ENCODE measurements around the gene CHD1.

The CHD1 gene

GRCh38 chr5:98891591-98891990, 37.2 kb downstream of the CHD1 start:
- no peak for DNase-seq

GRCh38 chr5:98880598-98880997, 48.2 kb downstream of the CHD1 start:
- DNase-seq = no peak

GRCh38 chr5:98880151-98880550, 48.7 kb downstream of the CHD1 start:
- no peak for DNase-seq

- no peak for DNase-seq
Measured at GRCh38 chr5:98877600-98877999, 51.2 kb downstream of the CHD1 start.

- DNase-seq = no peak
Measured at GRCh38 chr5:98872674-98873073, 56.1 kb downstream of the CHD1 start.

GRCh38 chr5:98865690-98866089, 63.1 kb downstream of the CHD1 start:
- no peak for DNase-seq

GRCh38 chr5:98847054-98847453, 81.8 kb downstream of the CHD1 start:
- DNase-seq = no peak

GRCh38 chr5:98846520-98846919, 82.3 kb downstream of the CHD1 start:
- no peak for DNase-seq

- DNase-seq = no peak
Measured at GRCh38 chr5:98845878-98846277, 82.9 kb downstream of the CHD1 start.

GRCh38 chr5:98844865-98845264, 83.9 kb downstream of the CHD1 start:
- no peak for DNase-seq

- DNase-seq = no peak
Measured at GRCh38 chr5:98843481-98843880, 85.3 kb downstream of the CHD1 start.

GRCh38 chr5:98840946-98841345, 87.9 kb downstream of the CHD1 start:
- DNase-seq = no peak

- no peak for DNase-seq
Measured at GRCh38 chr5:98839469-98840383, 89.1 kb downstream of the CHD1 start.

- peak; percentile 42 for DNase-seq
Measured at GRCh38 chr5:98836175-98836574, 92.6 kb downstream of the CHD1 start.

- no peak for DNase-seq
Measured at GRCh38 chr5:98827588-98828284, 101.1 kb downstream of the CHD1 start.

GRCh38 chr5:98827161-98827560, 101.6 kb downstream of the CHD1 start:
- DNase-seq = peak; percentile 73

GRCh38 chr5:98825582-98826375, 103.0 kb downstream of the CHD1 start:
- DNase-seq = no peak

- DNase-seq = peak; percentile 83
Measured at GRCh38 chr5:98816582-98817222, 112.1 kb downstream of the CHD1 start.

GRCh38 chr5:98813755-98814154, 115.1 kb downstream of the CHD1 start:
- DNase-seq = no peak

GRCh38 chr5:98810206-98810605, 118.6 kb downstream of the CHD1 start:
- DNase-seq = no peak

- DNase-seq = no peak
Measured at GRCh38 chr5:98807806-98808205, 121.0 kb downstream of the CHD1 start.

GRCh38 chr5:98805070-98805469, 123.7 kb downstream of the CHD1 start:
- DNase-seq = no peak

GRCh38 chr5:98804066-98804465, 124.7 kb downstream of the CHD1 start:
- no peak for DNase-seq
